NCI-H146 (cell line): ENCODE data around the gene UBAP2L.
"Not testable (repeated sequence)": the region's sequence is repeated elsewhere in the genome, so short reads cannot be mapped to it uniquely, and the experiment has no call there.

Experiments used
- DNase-seq: peaks from one replicate; lab custom pipeline; 2025; lab: John Stamatoyannopoulos, UW

The UBAP2L gene

DNA sequence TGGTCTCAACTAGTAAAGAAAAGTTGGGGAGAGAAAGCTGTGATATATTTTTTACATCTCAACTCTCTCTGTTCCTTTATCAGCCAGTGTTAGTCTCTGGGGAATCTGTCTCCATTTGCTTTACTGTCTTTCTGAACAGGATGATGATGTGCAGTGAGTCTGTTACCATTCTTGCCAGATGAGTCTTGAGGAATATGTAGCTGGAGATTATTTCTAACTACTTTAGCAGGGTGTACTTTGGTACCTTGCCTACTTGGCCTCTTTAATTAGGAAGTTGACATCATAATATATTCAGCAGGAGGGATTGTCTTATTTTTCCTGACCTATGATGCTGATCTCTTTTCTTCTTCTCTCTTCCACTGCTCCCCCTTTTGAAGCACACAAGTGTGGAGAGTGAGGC, 35.9 kb downstream of the UBAP2L start:
- DNase-seq, result no peak

DNA sequence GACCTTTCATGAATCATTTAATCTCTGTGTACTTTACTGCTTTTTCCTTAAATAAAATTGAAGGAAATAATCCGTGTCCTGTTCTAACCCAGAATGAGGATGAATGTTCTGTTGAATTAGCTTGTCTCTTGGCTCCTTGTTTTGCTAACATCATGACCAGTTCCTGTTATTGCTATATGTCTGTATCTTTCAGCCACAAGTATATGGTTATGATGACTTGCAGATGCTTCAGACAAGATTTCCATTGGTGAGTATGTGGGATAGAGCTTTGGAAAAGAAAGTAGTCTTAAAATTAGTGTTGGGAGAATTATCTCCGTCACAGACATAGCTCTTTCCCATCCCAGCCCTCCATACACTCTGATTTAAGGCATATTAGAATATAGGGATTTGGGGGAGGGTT, 38.0 kb downstream of the UBAP2L start:
- DNase-seq, result no peak

GRCh38 chr1:154260127-154260526, 39.4 kb downstream of the UBAP2L start:
- no peak for DNase-seq

- DNase-seq, result no peak
Observed at GRCh38 chr1:154263465-154264332, 42.9 kb downstream of the UBAP2L start.

- no peak for DNase-seq
Observed at GRCh38 chr1:154264454-154264853, 43.7 kb downstream of the UBAP2L start.

- no peak for DNase-seq
Observed at GRCh38 chr1:154265586-154265985, 44.8 kb downstream of the UBAP2L start.

DNA sequence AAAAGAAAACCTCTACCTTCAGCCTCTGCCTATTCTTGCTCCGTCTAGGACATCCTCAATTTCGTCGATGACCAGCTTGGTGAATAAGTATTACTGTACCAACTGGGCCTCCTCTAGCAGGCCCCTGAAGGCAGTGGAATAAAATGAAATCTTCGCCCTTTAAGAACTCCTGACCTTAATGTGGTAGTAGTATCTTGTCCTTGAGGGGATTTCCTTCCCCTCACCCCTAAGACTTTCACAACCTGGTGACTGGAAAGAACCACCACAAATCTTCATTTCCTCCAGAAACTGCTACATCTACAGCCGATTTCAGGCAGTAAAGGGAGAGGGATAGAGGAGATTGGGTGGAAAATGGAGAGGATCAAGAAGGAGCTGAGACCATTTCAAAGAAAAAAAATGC, 50.1 kb downstream of the UBAP2L start:
- no peak for DNase-seq

- DNase-seq, result peak; percentile 91
Observed at GRCh38 chr1:154272217-154272998, 51.7 kb downstream of the UBAP2L start, which contains the start of gene HAX1. TSS of gene HAX1 (plus strand) at chr1:154272629. CDS start at chr1:154272724, 95 bp downstream.

GRCh38 chr1:154272999-154273563, 52.3 kb downstream of the UBAP2L start:
- DNase-seq, result peak; percentile 20

DNA sequence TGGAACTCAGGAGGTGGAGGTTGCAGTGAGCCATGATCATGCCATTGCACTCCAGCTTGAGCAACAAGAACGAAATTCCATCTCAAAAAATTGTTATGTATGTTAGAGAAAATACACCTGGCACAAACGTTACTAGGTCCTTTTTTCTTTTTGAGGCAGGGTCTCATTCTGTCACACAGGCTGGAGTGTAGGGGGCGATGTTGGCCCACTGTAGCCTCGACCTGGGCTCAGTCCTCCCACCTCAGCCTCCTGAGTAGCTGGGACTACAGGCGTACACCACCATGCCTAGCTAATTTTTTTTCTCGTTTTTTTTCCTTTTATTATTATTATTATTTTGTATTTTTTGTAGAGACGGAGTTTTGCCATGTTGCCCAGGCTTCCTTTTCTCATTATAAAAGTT, 56.0 kb downstream of the UBAP2L start:
- no peak for DNase-seq

GRCh38 chr1:154287591-154287990, 66.8 kb downstream of the UBAP2L start:
- not testable (repeated sequence) for DNase-seq

DNA sequence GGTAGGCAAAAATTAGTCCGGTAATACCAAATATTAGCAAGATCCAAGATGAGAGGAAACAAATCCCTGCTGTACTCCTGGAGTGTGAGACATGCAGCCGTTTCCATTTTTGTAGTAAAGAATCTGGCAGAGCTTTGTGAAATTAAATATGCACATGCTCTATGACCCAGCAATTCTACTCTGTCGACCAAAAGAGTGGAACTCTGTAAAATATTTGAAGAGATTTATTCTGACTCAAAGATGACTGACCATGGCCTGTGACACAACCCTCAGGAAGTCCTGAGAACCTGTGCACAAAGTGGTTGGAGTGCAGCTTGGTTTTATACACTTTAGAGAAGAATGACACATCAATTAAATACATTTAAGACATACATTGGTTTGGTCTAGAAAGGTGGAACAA, 67.9 kb downstream of the UBAP2L start:
- no peak for DNase-seq

GRCh38 chr1:154290921-154291320, 70.2 kb downstream of the UBAP2L start:
- peak; percentile 8 for DNase-seq

DNA sequence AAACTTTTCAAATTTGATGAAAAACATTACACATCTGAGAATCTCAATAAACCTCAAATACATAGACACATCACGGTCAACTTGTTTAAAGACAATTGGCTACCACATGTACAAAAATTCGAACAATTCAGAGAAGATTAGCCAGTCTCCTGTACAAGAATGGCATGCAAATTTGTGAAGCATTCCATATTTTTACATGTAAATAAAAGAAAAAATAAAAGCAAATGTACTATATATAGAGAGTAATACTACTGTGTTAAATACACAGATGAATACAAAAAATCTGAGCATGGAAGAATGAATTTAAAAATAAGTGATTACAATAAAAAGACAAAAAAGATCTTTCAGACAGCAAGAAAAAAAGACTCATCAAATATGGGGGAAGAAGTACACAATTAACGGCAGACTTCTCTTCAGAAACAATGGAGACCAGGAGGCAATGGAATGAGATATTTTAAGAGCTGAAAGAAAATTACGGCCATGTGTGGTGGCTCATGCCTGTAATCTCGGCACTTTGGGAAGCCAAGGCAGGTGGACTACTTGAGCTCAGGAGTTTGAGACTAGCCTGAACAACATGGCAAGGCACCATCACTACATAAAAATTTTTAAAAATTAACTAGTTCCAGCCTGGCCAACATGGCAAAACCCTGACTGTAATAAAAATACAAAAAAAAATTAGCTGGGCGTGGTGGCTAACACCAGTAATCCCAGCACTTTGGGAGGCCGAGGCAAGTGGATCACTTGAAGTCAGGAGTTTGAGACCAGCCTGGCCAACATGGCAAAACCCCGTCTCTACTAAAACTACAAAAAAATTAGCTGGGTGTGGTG, 74.9 kb downstream of the UBAP2L start:
- no peak for DNase-seq

GRCh38 chr1:154301582-154301981, 80.8 kb downstream of the UBAP2L start:
- no peak for DNase-seq

- DNase-seq, result no peak
Observed at GRCh38 chr1:154304664-154305337, 84.0 kb downstream of the UBAP2L start.

GRCh38 chr1:154306151-154306550, 85.4 kb downstream of the UBAP2L start:
- DNase-seq, result no peak

GRCh38 chr1:154307670-154308270, 87.0 kb downstream of the UBAP2L start:
- not testable (repeated sequence) for DNase-seq

DNA sequence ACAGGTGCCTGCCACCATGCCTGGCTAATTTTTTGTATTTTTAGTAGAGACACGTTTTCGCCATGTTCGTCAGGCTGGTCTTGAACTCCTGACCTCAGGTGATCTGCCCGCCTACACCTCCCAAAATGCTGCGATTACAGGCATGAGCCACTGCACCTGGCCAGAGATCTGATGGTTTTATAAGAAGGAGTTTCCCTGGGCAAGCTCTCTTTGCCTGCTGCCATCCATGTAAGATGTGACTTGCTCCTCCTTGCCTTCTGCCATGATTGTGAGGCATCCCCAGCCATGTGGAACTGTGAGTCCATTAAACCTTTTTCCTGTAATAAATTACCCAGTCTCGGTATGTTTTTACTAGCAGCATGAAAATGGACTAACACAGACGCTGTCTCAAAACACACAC, 88.4 kb downstream of the UBAP2L start:
- DNase-seq, result not testable (repeated sequence)

DNA sequence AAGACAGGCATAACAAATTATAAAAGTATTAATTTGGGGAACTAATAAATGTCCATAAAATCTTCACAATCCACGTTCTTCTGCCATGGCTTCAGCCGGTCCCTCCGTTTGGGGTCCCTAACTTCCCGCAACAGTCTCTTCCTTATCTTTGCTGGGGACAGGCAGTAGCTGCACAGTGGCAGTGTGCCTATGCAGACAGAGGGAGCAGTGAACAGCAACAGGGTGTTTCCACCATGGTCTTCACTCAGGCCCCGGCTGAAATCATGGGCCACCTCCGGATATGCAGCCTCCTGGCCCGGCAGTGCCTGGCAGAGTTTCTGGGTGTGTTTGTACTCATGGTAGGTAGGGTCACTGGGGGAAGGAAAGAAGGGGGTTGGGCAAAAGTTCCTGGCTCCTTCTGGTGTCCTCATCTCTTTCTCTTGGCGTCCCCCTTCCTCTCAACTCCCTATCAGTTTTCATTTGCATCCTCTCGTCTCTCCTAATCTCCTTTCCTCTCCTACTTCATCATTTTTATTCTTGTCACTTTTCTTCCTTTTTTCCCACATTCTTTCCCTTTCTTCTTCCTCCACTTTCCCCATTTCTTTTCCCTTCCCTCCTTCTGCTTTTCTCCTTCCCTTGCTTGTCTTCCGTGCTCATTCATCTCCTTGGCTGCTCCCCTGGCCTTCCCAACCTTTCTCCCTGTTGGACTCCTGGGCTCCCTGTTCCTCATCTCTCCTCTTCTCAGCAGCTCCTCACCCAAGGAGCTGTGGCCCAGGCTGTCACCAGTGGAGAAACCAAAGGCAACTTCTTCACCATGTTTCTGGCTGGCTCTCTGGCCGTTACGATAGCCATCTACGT, 91.7 kb downstream of the UBAP2L start:
- DNase-seq, result not testable (repeated sequence)
